Posterior vena cava (tissue), 2 donors: ENCODE data around the gene CYLD. TPM values are rescaled to one million over a fixed set of nuclear protein-coding genes. Genes with fewer than 3 reads are reported as not detected.

Experiments
- DNase-seq: peaks from one replicate; pipeline ENCODE4 v3.0.0-alpha.2; 2020; ENCODE audit warnings: low spot score
- intact Hi-C, 2 donors: fragments of 100-400 bp; cut with DNase I; formaldehyde crosslinking; loops; one replicate each; pipeline versions ENCODE4 v1.14.1 to v1.14.2; 2022 to 2023
- total RNA-seq, 2 donors: library from RNA; stranded (reverse); fragmentation: NEBNext Ultra II Directional; extraction: Animal tissue kit (Norgen Biotek cat#: 25700); gene quantifications; one replicate each; pipeline ENCODE4 v1.2.1, GENCODE V29; 2021
- donor health status: DM: yes; HTN: yes; CAD: no.
- donor health status: DM: yes; HTN: yes; CAD: no.

CYLD gene
- total RNA-seq, 2 donors from 2014 or later: 46.9 to 75.8 TPM

- intact Hi-C loops: no loop called here
- no peak for DNase-seq
Measured at GRCh38 chr16:50833929-50834328, 92.0 kb downstream of the CYLD start.

GRCh38 chr16:50834701-50835100 is 92.8 kb downstream of the CYLD start:
- DNase-seq: no peak
- intact Hi-C loops: no loop called here

- DNase-seq: no peak
- intact Hi-C loops: no loop called here
Measured at GRCh38 chr16:50835358-50836060, 93.6 kb downstream of the CYLD start.

DNA sequence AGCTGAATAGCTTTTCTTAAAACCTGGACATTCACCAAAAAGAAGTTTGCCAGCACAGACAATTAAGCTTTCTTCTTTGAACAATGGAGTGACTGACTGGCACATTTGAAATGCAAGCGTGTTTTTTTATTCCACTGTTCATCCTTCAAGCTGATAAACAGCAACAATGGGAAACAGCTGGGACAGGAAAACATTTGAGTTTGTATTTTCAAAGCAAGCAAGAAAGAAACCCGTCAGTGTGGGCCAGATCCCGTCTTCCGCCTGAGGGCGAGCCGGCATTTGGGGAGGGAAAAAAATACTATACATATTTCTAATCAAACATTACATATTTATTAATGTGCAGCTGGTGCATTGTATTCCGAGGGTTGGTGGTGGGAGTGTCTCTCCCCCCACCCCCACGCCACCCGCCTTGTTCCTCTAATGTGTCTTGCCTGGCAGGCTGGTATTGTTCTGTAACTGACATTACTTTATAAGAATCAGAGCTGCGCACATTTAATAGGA is 94.3 kb downstream of the CYLD start:
- DNase-seq: no peak

GRCh38 chr16:50837324-50837723 is 95.4 kb downstream of the CYLD start:
- intact Hi-C loops: no loop called here
- no peak for DNase-seq

More for the DNA sequence above, 94.3 kb downstream of the CYLD start:
- intact Hi-C loops: no loop called here

GRCh38 chr16:50838165-50838564 is 96.3 kb downstream of the CYLD start:
- intact Hi-C loops: no loop called here
- DNase-seq: no peak

DNA sequence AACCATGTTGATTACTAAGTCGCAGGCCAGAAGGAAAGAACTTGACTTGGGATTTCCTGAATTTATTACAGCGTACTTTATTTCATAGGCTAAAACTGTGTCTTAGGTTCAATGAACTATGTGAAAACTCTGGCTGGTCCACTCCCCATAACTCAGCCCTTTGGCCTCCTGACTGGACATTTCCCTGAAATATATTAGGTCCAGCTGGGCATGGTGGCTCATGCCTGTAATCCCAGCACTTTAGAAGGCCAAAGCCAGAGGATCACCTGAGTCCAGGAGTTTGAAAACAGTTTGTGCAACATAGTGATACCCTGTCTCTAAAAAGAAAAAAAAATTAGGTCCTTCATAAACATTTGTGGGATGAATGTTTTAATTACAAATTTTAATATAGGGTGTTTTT is 97.0 kb downstream of the CYLD start:
- intact Hi-C loops: no loop called here
- no peak for DNase-seq

- intact Hi-C loops: no loop called here
Measured at GRCh38 chr16:50839356-50839755, 97.5 kb downstream of the CYLD start.

DNA sequence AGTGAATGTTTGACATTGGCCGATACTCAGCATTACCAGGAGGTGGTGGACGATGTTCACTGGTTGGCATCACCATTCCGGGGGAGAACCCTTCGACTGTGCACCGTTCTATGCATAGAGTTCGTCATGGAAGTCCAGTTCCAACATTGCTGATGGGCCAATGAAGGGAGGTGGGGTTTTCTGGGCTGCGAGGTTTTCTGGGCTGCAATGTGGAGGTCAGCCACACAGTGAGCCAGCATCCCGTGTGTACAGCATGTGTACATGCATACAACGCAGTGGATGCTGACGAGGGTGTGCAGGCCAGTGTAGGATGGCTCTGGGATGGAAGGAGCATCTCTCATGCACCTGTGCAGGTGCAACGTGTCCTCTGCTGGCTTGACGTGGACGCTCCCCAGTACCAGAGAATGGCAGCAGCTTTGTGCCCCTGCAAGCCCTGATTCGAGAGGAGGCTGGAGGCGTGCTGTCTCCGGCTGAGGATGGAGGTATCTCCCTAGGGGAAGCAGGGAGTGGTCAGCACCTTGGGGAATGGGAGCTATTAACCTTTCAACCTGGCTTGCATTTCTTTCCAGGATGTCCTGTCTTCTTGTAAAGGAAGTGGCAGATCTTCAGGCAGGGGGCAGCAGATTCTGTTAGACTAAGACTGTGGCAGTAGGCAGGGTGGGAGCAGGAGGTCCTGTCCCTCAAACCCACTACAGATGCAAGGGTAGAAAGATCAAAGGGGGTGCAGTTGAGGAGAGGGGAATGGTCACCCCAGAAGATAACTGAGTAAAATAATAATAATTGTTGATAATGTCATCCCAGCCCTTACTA is 98.2 kb downstream of the CYLD start:
- intact Hi-C loops: no loop called here
- DNase-seq: no peak

More at GRCh38 chr16:50839356-50839755, 97.5 kb downstream of the CYLD start:
- DNase-seq: no peak

DNA sequence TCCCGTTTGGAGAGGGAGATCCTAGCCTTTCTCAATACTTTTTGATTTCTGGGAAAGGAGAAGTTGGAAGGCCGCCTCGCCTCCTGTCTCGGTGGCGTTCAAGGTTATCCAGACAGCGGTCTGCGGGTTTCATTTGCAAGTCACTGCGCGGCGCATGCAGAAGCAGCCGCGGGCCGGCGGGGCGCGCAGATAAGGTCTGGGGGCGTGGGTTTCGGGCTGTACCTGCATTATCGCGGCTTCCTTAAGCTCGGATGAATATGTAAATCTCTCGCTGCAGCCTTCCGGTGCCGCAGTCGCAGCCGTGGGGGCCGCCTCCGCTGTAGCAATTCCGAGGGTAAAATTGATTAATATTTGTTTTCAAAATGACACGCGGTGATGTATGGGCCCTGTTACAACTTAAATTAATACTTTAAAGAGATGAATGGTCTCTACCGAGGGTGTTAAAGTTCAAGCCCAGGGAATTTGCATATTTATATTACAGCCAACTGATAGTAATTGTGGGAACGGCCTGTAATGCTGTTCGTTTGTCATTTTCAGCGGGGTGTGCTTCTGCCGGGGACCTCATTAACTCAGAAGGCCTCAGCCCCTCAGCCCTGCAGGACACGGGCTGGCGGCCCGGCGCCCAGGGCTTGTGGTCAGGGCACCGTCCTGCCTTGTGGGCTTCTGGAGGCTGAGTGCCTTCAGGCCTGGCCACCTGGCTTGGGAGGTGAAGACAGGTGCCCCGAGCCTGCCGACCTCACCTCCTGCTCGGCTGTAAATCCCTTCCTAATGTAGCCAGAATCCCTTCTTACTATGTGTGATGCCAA is 99.4 kb downstream of the CYLD start:
- intact Hi-C loops: no loop called here
- no peak for DNase-seq

DNA sequence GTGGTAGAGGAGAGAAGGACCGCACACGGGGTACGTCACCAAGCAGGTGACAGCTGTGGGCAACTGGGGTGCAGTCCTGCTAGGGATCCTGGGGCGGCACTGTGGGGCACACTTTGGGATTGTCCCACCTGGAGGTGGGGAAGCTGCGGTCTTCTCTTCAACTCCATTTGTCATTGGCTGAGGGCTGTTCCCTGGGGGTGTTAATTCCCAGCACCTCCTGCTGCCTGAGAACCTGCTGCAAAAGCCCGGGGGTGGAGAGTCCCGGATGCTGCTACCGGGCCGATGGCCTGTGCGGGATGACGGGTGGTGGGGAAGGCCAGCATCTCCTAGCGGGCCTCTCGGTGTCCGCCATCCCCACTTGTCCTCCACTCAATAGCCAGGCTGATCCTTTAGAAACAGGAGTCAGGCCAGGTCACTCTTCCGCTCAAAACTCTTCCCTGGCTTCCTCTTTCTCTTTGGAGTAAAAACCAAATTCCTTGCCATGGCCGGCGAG is 100.2 kb downstream of the CYLD start:
- intact Hi-C loops: no loop called here
- no peak for DNase-seq

DNA sequence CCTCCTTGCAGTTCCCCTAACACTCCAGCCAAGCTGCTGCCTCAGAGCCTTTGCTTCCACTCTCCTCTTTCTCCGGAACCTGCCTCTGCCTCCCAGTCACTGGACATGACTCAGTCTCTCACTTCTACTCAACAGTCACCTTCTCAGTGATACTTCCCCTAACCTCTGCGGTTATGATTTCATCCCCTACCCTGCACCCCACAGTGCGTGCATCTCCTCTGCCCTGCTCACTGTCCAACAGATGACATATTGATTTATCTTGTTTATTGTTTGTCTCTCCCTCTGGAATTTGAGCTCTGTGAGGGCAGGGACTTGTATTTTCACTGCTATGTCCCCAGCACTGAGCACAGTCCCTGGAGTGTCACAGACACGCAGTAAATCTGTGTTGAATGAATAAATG is 100.7 kb downstream of the CYLD start:
- DNase-seq: no peak
- intact Hi-C loops: no loop called here

GRCh38 chr16:50844840-50845239 is 103.0 kb downstream of the CYLD start:
- DNase-seq: no peak
- intact Hi-C loops: no loop called here

DNA sequence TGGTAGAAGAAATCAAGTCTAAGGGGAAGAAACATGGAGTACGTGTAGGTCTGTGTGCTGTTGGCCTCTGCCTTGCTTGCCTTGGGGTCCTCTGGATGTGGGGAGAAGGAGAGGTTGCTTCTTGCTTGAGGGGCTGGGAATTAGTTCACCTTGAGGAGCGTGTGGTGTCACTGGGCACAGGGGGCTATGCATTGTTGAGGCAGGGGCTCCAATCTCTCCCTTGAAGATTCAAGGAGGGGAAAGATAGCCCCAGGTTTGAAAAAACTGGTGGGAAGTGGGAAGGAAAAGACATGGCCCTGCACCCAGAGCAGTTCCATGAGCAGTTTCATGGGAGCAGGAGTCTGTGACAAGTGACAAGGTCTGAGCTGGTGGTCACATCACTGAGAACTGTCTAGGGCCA is 103.4 kb downstream of the CYLD start:
- no peak for DNase-seq
- intact Hi-C loops: no loop called here

GRCh38 chr16:50846511-50846910 is 104.6 kb downstream of the CYLD start:
- no peak for DNase-seq
- intact Hi-C loops: no loop called here

GRCh38 chr16:50847166-50847565 is 105.3 kb downstream of the CYLD start:
- intact Hi-C loops: no loop called here
- DNase-seq: no peak

- intact Hi-C loops: no loop called here
- DNase-seq: no peak
Measured at GRCh38 chr16:50848755-50849514, 107.0 kb downstream of the CYLD start.
